HG02623 (cell line): ENCODE data around the gene GUF1.

Experiments used
- ATAC-seq: cut with Tn5 transposase; IDR thresholded peaks from one replicate; pipeline ENCODE4 v1.9.1; 2021; ENCODE audit warnings: moderate library complexity; ENCODE audit not compliant: unreplicated experiment

The GUF1 gene, protein sequence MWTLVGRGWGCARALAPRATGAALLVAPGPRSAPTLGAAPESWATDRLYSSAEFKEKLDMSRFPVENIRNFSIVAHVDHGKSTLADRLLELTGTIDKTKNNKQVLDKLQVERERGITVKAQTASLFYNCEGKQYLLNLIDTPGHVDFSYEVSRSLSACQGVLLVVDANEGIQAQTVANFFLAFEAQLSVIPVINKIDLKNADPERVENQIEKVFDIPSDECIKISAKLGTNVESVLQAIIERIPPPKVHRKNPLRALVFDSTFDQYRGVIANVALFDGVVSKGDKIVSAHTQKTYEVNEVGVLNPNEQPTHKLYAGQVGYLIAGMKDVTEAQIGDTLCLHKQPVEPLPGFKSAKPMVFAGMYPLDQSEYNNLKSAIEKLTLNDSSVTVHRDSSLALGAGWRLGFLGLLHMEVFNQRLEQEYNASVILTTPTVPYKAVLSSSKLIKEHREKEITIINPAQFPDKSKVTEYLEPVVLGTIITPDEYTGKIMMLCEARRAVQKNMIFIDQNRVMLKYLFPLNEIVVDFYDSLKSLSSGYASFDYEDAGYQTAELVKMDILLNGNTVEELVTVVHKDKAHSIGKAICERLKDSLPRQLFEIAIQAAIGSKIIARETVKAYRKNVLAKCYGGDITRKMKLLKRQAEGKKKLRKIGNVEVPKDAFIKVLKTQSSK

DNA sequence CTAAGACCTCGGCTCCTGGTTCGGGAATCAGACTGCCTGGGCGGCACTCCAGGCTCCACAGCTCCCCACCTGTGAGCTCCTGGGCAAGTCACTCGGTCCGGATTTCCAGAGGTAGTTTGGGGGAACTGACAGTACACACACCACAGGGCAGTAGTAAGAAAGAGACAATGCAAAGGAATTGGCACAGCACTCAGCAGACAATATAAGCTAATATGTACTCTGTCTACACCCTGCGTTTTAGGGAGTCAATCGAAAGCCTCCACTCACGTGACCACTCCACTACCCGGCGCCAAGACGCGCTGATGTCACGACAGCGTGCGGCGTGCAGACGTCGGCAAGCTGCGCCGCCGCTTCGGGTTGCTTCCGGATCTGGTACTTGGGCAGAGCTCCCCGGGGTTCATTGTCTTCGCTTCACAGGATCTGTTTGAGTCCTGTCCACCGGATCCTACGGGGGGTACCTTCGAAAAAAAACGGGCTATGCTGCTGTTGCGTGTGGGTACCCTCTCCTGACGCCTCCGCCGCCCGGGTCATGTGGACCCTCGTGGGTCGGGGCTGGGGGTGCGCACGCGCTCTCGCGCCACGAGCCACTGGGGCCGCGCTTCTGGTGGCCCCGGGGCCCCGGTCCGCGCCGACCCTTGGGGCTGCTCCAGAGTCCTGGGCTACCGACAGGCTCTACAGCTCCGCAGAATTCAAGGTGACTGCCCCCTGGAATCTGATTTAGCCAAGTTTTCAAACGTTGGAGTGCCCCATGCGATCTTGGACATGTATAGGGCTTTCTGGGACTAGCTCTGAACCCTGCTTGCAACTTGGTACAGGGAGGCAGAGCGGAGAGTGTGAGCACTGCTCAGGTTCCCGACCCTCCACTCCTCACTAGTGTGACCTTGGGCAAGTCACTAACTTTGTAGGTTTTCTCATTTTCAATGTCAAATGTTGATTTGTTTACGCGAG lies at the start of gene GUF1:
GUF1 (plus strand) TSS at position 327 of the 948 bp plus-strand sequence; CDS start at position 530, 203 bp downstream.
- ATAC-seq: peak; percentile 95

DNA sequence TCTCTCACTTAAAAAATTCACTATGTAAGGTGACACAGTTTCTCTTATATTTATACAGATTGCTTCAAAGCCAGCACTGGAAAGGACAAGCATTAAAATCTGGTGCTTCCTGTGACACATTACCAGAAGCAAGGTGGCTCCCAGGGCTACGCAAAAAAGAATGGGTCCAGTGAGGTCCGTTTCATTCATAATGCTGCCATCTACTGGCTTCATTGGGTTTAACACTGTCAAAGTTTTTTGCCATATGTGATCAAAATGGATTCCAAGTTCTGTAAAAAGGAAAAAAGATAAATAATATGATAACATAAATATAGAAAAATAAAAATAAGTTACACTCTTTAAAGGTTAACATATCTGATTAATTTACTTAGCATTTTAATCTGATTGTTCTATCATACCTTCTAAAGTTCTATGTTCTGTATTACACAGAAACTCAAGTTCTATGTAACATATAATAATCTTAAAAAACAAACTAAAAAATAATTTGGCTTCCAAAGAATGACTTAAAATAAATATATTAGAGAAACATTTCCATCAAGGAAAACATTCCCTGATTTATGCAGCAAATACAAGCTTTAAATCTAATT lies 48.8 kb upstream of the GUF1 start:
- peak; percentile 99 for ATAC-seq

DNA sequence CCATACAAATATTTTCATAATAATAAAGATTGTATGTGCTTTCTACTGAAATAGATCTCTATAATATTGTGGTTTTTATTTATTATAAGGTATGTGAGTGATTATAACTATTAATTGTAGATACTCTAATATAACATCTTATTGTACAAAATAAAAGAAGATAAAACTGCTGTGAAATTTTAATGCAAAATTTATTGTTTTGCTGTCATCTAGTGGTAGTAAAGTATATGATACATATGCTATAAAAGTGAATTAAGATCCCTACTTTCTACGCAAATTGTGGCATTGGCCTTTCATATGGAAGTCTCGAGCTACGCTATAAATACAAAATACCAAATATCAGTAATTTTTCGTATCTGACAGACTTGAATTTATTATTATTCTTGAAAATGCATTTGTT lies 46.1 kb upstream of the GUF1 start:
- no peak for ATAC-seq

DNA sequence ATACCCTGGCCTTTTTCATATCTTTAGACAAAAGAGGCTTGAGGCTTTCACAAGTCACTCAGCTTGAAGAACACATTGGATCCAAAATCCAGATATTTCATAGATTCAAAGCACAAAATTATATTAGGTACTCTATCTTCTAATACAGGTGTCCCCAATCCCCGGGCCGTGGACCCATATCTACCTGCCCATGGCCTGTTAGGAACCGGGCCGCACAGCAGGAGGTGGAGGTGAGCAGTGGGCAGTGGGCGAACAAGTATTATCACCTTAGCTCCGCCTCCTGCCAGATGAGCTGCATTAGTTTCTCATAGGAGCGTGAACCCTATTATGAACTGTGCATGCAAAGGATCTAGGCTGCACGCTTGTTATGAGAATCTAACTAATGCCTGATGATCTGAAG lies 45.5 kb upstream of the GUF1 start:
- ATAC-seq: no peak

DNA sequence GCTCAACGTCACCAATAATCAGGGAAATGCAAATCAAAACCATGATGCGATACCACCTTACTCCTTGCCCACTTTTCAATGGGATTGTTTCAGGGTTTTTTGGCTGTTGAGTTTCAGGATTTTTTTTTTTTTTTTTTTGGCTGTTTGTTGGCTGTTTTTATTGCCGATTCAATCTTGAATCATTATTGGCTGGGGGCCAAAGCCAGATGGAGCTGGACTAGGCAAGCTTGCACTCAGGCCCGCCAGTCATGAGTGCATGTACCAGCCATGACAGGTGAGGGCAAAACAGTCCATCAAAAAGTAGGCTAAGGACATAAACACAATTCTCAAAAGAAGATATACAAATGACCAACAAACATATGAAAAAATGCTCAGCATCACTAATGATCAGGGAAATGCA lies 40.1 kb upstream of the GUF1 start:
- no peak for ATAC-seq

DNA sequence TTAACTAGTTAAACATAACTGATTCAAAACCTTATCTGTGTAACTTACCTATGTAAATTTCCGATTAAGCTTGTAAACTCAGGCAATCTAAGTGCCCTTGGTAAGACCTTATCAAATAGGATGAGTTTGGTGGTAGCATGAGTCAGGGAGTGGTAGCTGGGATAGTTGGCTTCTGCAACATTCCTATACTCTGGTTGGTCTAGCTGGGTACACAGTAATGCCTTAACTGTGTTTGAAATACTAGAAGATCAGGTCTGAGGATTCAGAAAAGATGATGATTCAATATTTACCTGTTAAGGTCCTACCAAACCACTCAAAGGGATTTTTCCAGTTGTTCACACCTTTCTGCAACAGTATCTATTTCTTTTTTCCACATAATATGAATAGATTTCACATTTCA lies 32.1 kb upstream of the GUF1 start:
- no peak for ATAC-seq

DNA sequence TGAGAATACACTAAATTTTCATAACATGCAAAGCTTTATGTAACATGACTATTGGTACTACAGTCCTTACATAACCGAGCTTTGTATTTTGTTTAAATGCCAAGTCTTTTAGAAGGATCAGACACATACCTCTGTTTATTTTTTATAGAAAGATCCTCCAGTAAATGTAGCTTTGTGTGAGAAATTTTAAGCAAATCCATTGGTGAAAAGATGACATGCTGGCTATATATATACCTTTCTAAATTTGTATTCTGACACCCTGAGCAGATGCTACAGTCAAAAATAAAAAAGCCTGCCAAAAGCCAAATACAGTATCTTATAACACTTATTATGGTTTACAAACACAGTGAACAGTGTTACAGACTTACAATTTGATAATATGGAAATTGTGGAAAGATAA lies 26.8 kb upstream of the GUF1 start, which contains the start of gene YIPF7:
YIPF7 (minus strand) TSS at position 201 of the 400 bp plus-strand sequence. CDS start 1,525 bp downstream, outside the sequence.
- ATAC-seq: no peak

DNA sequence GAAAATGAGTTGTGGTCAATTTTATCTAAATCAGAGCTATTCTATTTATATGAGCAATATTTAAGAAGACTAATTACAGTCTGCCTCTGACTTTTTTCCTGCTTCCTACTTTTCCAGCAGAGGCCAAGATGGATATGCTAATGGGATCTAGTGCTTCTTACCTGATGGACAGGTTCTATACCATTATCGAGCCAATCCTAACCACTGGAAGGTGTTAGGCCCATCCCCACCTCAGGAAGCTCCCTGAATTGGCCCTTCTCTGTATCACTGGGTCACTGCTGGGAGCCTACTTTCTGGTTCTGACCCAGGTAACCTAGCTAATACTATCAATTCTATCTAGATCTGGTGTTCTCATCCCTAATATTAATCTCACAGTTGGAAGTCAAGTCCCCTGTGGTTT lies 26.2 kb upstream of the GUF1 start:
- no peak for ATAC-seq

DNA sequence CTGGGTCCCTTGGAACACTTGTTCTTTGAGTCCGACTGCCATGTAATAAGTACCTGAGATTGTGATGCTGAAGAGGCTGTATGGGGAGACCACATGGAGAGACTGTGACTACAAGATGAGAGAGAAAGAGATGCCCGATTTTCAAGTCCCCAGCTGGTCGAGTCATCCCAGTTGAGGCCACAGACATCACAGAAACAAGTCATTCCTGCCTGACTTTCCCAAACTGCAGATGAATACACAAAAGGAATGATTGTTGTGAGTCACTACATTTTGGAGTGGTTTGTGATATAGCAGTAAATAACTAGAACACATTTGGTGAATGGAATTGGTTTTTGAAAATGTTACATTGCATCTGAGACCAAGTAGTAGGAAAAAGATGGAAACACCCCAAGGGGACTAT lies 17.8 kb upstream of the GUF1 start:
- no peak for ATAC-seq

DNA sequence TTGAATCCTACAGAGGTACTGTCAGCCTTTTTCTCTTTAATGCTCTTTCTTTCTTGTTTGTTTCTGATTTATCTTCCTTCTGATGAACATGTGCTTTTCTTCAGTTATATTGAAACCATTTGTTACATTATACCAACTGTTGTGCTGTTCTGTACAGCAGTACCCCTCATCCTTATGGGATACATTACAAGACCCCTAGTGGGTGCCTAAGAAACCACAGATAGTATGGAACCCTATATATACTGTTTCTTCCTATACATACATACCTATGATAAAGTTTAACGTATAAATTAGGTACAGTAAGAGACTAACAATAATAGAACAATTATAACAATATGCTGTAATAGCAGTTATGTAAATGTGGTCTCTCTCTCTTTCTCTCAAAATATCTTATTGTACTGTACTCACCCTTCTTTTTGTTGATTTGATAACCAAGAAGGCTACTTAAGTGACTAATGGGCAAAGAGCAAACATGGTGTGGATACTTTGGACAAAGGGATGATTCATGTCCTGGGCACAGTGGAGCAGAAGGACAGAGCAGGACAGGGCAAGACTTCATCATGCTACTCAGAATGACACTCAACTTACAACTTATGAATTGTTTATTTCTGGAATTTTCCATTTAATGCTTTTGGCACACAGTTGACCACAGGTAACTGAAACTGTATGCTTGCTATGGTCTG lies 16.1 kb upstream of the GUF1 start:
- ATAC-seq: no peak

DNA sequence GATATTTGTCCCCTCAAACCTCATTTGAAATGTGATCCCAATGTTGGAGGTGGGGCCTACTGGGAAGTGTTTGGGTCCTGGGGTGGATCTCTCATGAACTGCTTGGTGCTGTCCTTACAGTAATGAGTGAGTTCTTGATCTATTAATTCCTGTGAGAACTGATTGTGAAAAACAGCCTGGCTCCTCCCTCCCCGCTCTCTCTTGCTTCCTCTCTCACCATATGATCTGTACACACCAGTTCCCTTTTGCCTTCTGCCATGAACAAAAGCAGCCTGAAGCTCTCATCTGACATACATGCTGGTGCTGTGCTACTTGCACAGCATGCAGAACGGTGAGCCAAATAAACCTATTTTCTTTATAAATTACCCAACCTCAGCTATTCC lies 15.6 kb upstream of the GUF1 start:
- ATAC-seq: peak; percentile 52

DNA sequence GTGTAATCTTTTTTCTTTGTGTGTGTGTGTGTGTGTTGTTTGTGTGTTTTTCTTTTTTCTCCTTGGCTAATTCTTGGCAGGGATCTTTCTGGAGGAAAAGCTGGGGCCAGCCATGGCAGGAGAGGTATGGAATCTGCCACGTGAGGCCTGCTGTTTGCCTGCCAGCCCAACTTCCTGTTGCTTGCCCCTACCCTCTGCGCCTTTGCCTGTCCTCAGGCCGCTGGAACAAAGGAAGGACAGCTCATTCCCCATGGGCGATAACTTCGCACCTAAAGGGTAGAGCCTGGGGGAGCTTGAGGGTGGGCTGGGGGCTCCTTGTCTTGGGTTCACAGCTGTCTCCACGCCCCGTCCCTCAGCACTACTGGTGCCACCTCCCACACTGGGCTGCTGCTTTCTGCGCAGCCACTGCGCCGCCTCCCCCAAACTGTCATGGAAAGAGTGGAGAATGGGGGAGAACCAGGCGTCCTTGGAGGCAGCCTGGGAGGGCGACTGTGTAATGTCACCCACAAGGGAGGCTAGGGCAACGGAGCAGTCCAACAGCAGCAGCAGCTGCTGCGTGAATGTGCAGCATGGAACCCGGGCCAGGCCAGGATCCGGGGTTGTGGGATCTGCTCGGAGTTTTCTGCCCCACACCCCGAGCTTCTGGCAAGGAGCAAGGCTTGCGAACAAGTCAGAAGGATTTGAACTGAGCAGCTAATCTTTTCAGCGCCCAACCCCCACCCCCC lies 14.5 kb upstream of the GUF1 start:
- no peak for ATAC-seq

DNA sequence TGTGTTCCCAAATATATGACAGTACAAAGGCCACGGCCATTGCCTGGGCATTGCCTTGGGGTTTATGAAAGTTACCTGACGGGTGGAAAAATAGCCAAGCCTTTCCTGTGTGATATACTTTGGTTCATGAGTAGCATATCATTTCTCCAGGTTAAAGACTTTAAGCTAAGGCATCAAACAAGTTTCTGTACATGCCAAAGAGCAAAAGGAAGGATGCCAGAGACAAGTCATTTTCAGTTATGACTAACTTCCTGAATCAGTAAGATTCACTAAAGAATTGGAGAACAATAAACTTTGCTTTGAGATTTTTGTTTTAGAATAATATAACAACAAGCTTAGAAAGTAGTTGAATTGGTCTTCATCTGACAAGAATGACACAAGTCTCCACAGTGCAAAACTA lies 9.7 kb upstream of the GUF1 start:
- no peak for ATAC-seq

DNA sequence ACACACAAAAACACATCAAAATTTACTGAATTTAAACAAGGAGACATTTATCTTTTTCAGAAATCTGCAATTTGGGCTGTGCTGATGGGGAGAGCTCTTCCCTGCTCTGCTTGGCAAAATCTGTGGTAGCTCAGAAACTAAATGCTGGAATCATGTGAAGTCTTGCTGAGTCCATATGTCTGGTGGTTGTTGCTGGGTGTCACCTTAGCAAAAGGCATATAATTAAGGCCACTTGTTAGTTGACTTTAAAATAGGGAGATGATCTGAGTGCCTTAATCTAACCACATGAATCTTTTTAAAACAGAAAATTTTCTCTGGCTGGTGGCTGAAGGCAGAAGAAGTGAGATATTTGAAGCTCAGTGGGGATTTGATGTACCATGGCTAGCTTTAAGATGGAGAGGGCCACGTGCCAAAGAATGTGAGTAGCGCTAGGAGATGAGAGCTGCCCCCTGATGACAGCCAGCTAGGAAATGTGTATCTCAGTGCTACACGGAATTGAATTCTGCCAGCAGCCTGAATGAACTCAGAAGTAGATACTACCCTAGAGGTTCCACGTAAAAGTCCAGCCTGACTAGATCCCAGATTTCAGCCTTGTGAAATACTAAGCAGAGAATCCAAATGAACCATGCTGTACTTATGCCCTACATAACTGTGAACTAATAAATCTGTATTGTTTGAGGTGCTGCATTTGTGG lies 7.6 kb upstream of the GUF1 start:
- ATAC-seq: no peak

DNA sequence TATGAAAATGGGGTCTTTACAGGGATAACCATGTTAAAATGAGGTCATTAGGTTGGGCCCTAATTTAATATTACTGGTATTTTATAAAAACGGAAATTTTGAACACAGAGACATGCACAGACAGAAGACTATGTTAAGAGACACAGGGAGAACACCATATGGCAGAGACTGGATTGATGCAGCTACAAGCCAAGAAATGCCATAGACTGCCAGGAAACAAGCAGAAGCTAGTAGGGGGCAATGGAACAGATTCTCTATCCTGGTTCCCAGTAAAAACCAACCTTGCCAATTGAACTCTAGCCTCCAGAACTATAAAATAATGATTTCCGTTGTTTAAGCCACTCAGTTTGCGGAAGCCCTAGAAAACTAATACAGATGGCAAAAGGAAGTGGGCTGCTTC lies 6.6 kb upstream of the GUF1 start:
- ATAC-seq: no peak

DNA sequence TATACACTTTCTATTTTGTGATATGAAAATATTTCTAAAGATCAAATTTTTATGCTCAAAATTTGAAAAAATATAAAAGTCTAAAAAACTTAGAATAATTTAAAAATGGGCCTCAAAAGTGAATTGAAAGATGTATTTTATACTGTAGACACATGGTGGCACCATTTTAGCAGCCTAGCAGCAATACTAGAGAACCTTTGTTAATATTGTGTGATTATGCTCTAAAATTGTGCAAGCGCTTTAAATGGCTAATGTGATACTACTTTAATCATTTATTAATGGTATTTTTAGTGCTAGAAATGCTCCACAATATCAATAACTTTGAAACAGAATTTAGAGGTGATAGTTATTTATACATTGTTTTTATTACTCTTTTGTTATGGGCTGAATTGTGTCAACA lies 3.7 kb upstream of the GUF1 start:
- no peak for ATAC-seq

DNA sequence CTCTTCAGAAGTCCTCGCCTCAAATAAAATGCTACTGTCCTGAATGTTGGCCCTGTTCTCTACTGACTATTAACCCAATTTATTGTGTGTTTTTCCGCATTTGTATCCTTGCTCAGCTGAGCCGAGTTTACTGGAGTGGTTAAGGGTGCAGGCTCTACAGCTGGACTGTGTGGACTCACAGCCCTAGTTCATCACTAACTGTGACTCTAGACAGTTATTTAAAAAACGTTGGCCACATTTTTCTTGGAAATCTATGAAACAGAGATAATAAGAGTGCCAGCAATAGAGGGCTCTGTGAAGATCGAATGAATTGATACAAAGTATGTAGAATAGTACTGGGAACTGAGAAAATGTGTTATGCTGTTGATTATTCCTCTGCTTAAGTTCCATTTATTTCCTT lies 2.9 kb upstream of the GUF1 start:
- ATAC-seq: no peak

DNA sequence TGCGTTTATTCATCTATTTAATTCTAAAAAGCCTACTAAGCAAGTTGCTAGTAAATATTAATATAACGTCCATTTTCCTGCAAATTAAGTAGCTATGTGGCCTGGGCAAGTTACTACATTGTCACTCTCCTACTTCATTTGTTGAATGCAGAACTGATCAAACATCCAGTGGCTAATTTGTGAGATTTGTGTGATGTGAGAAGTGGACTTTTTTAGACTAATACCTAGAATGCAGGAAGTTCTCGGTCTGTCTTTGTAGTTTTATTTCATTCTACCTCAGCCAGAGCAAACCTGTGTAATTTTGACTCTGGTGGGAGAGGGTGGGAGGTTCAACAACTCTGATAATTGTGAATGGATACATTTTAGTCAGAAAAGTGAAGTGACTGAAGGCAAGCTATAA lies 840 bp downstream of the GUF1 start:
- no peak for ATAC-seq

DNA sequence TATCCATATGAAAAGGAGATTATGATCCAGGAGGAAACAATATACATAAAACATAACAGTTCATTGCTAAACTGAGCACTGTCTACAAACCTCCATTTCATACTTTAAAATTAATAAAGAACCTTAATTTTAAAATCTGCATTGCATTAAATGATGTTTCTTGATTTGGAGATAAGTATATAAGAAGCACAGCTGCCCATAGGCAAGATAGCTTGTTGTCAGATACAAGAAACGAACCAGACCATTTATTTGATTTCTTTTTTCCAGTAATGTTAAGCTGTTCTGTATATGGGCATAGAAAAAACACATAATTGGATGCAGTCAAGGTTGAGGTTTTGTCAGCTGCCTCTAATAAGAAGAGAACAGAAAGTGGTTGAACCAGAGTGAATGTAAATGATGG lies 6.4 kb downstream of the GUF1 start:
- no peak for ATAC-seq
